Endothelial cell of umbilical vein (primary cell): Measurements from ENCODE around the gene FYB1. TPM values are rescaled to one million over a fixed set of nuclear protein-coding genes. Genes with fewer than 3 reads are reported as not detected.

Source experiments
- BruUV-seq: library from RNA; stranded (reverse); fragments of 400-500 nt; replicated peaks from 2 replicates; lab custom pipeline; 2021; lab: Mats Ljungman, UMichigan
- CTCF ChIA-PET: fragments of 300-600, 350-600 bp; sonication (Branson Sonifier 250); formaldehyde crosslinking; loops from one replicate; lab custom pipeline; 2021; ENCODE audit warnings: antibody characterized with exemption, inconsistent platforms; lab: Charles Lee
- POLR2A ChIA-PET: fragments of 300-600, 350-600 bp; sonication (Branson Sonifier 250); formaldehyde crosslinking; loops from one replicate; lab custom pipeline; 2021; ENCODE audit warnings: antibody characterized with exemption, inconsistent platforms; lab: Charles Lee
- DNase-seq: peaks from one replicate; pipeline ENCODE4 v3.0.0-alpha.2; 2011; ENCODE audit warnings: low read depth, low spot score
- FAIRE-seq: peaks from 2 replicates; lab custom pipeline; 2011; peaks lifted over from hg19 to GRCh38; lab: Jason Lieb, UNC
- H2AFZ ChIP-seq: 2 replicates; pipeline ENCODE4 v1.6.0; 2012; ENCODE audit warnings: low read depth, low read length, control low read depth, inconsistent platforms
- H3K27ac ChIP-seq: 2 replicates; pipeline ENCODE4 v1.5.1; 2011; ENCODE audit warnings: low read depth, mild to moderate bottlenecking, control low read depth, low read length, moderate library complexity; ENCODE audit not compliant: insufficient read depth
- H3K27me3 ChIP-seq, 2 experiments: 2 replicates each; pipeline versions ENCODE4 v1.6.0 to v1.6.1; 2011; ENCODE audit warnings: low read length in 2 of 2, mixed read lengths in 1 of 2; ENCODE audit not compliant: control insufficient read depth in 2 of 2, insufficient read depth in 2 of 2
- H3K36me3 ChIP-seq, 2 experiments: 2 replicates in 1 of 2; 3 replicates in 1 of 2; pipeline ENCODE4 v1.5.1; 2011; ENCODE audit warnings: low read length in 2 of 2, mild to moderate bottlenecking in 1 of 2, moderate library complexity in 1 of 2; ENCODE audit not compliant: control insufficient read depth in 2 of 2, insufficient read depth in 2 of 2; ENCODE audit errors: extremely low read depth in 1 of 2
- H3K4me1 ChIP-seq: 3 replicates; pipeline ENCODE4 v1.5.1; 2011; ENCODE audit warnings: mild to moderate bottlenecking, low read length; ENCODE audit not compliant: control insufficient read depth, insufficient read depth; ENCODE audit errors: extremely low read depth
- H3K4me2 ChIP-seq: 2 replicates; pipeline ENCODE4 v1.6.1; 2011; ENCODE audit warnings: low read length, control low read depth, mixed read lengths; ENCODE audit not compliant: insufficient read depth
- H3K4me3 ChIP-seq, 3 experiments: fragments of 200-600 bp in 1 of 3; sonication (generic), shearing (Covaris generic) in 1 of 3; replicated peaks in 1 of 3; 2 replicates each; pipeline ENCODE4 v1.5.1; 2011 to 2016; ENCODE audit warnings: control low read depth in 3 of 3, low read length in 3 of 3, mild to moderate bottlenecking in 2 of 3, inconsistent platforms in 1 of 3, low read depth in 1 of 3, moderate library complexity in 1 of 3; ENCODE audit not compliant: insufficient read depth in 1 of 3
- H3K79me2 ChIP-seq: 2 replicates; pipeline ENCODE4 v1.6.0; 2012; ENCODE audit warnings: low read length, inconsistent platforms; ENCODE audit not compliant: control insufficient read depth, insufficient read depth
- H3K9ac ChIP-seq: replicated peaks from 2 replicates; pipeline ENCODE3; 2011; ENCODE audit warnings: low read length, control low read depth; ENCODE audit not compliant: insufficient read depth; ENCODE audit errors: extremely low read depth
- H3K9me1 ChIP-seq: replicated peaks from 3 replicates; pipeline ENCODE4 v1.6.0; 2011; ENCODE audit warnings: mild to moderate bottlenecking, low read length; ENCODE audit not compliant: control insufficient read depth, insufficient read depth; ENCODE audit errors: extremely low read depth
- H3K9me3 ChIP-seq: replicated peaks from 2 replicates; pipeline ENCODE4 v1.5.1; 2012; ENCODE audit warnings: low read length, inconsistent platforms; ENCODE audit not compliant: control insufficient read depth, insufficient read depth
- H4K20me1 ChIP-seq: replicated peaks from 2 replicates; pipeline ENCODE3; 2011; ENCODE audit warnings: mild to moderate bottlenecking, low read length; ENCODE audit not compliant: control insufficient read depth, insufficient read depth; ENCODE audit errors: extremely low read depth
- CTCF ChIP-seq, 2 donors: IDR thresholded peaks; 1 replicate in 1 of 2; 2 replicates in 1 of 2; pipeline ENCODE4 v1.5.1; 2011; ENCODE audit warnings: low read length in 2 of 2, mild to moderate bottlenecking in 2 of 2, moderate library complexity in 2 of 2, control low read depth in 1 of 2, inconsistent platforms in 1 of 2, low read depth in 1 of 2; ENCODE audit not compliant: insufficient read depth in 1 of 2; ENCODE audit errors: extremely low read depth in 1 of 2
- EZH2 ChIP-seq: IDR thresholded peaks from 2 replicates; pipeline ENCODE4 v1.6.1; 2012; ENCODE audit warnings: borderline replicate concordance, low read depth, mild to moderate bottlenecking, moderate library complexity, low read length, inconsistent platforms; ENCODE audit not compliant: severe bottlenecking
- FOS ChIP-seq: IDR thresholded peaks from 2 replicates; pipeline ENCODE4 v1.6.1; 2011; ENCODE audit warnings: mild to moderate bottlenecking, low read length, moderate library complexity, borderline replicate concordance; ENCODE audit not compliant: insufficient read depth
- GATA2 ChIP-seq: IDR thresholded peaks from 2 replicates; pipeline ENCODE4 v1.7.0; 2011; ENCODE audit warnings: low read depth, mild to moderate bottlenecking, moderate library complexity, mixed read lengths, low read length; ENCODE audit not compliant: insufficient read length, insufficient read depth
- JUN ChIP-seq: IDR thresholded peaks from 2 replicates; pipeline ENCODE4 v1.6.1; 2011; ENCODE audit warnings: borderline replicate concordance, low read depth; ENCODE audit not compliant: insufficient read length, insufficient read depth
- MAX ChIP-seq: IDR thresholded peaks from 2 replicates; pipeline ENCODE4 v1.6.1; 2011; ENCODE audit not compliant: insufficient read depth, insufficient read length
- MYC ChIP-seq: IDR thresholded peaks from one replicate; pipeline ENCODE4 v1.6.1; 2011; ENCODE audit warnings: mild to moderate bottlenecking, low read depth, low read length
- POLR2A ChIP-seq: IDR thresholded peaks from 2 replicates; pipeline ENCODE4 v1.6.1; 2012; ENCODE audit warnings: low read depth, mild to moderate bottlenecking, control low read depth, low read length
- POLR2AphosphoS5 ChIP-seq: IDR thresholded peaks from 2 replicates; pipeline ENCODE4 v1.6.1; 2012; ENCODE audit warnings: low read depth, mild to moderate bottlenecking, control low read depth, low read length, moderate library complexity; ENCODE audit not compliant: insufficient read depth
- dilution Hi-C: fragments of 300-500 bp; cut with MboI; formaldehyde crosslinking; loops from one replicate; pipeline ENCODE4 v1.15.0; 2019; ENCODE audit warnings: low sequenced_read_pairs; ENCODE audit not compliant: extremely low pct_ligation_motif_present
- intact Hi-C: fragments of 100-400 bp; cut with micrococcal nuclease; formaldehyde crosslinking; loops from one replicate; pipeline ENCODE4 v1.10.0; 2022
- polyA plus RNA-seq, 4 experiments: library from polyadenylated mRNA; depleted of rRNA in 3 of 4; stranded (reverse) in 3 of 4; unstranded in 1 of 4; fragments of >200 nt; gene quantifications; 2 replicates each; pipeline versions ENCODE4 v1.2.1 to v1.2.3, GENCODE V29; 2011 to 2012; ENCODE audit warnings: missing spikeins in 1 of 4
- total RNA-seq: library from RNA; stranded (reverse); gene quantifications from 2 replicates; pipeline ENCODE4 v1.2.3, GENCODE V29; 2021

The FYB1 gene
- total and polyA plus RNA-seq, 2 donors (not counting 3 experiments of a cell fraction or from before 2014, with no cell fraction given), result 0.44 TPM; not detected in 1

- Histone ChIP-seq H3K79me2 (no peaks in the 10 kb centered on the region), H3K4me1 (peaks cover 6% of the 10 kb centered on the region), H3K27ac (no peak overlapping the region), H4K20me1 (no peaks in the 10 kb centered on the region), H3K36me3 (no peaks in the 10 kb centered on the region), H3K9ac (no peak overlapping the region), H3K9me1 (no peaks in the 10 kb centered on the region), H3K9me3 (no peaks in the 10 kb centered on the region), H3K4me2 (no peak overlapping the region), H3K27me3 (no peaks in the 10 kb centered on the region), H2AFZ (no peak overlapping the region), H3K4me3 (no peak overlapping the region)
- FAIRE-seq (no peak), DNase-seq (no peak)
- CTCF ChIA-PET, result interaction anchor here (7.3 kb wide), 1 partner anchor 9 kb away, joined by 96 read pairs; the partner anchor contains the start of gene FYB1
- POLR2A ChIA-PET, result no interaction called here
- TF ChIP-seq FOS (no peak), JUN (no peak), CTCF (IDR thresholded peaks at IDR 0.05; ENCODE audit: extremely low read depth in 1 of 2, insufficient read depth in 1 of 2, low read depth in 1 of 2, low read length in 2 of 2) (no peak), POLR2A (no peak), MYC (no peak), EZH2 (no peak), MAX (no peak), POLR2AphosphoS5 (no peak), GATA2 (no peak)
- intact Hi-C loops (no loop called here), dilution Hi-C loops (no loop called here)
- no TSS peak for BruUV-seq
Measured at GRCh38 chr5:39226558-39226957, 7.2 kb upstream of the FYB1 start.
